CD4-positive, alpha-beta T cell treated with Interleukin-6 at 100 ng/mL for 8 hours (primary cell): ENCODE data around the gene TCAF1.
"Not testable (repeated sequence)": the region's sequence is repeated elsewhere in the genome, so short reads cannot be mapped to it uniquely, and the experiment has no call there.

Experiments used
- DNase-seq: peaks from one replicate; pipeline ENCODE4 v3.0.0-alpha.2; 2020; ENCODE audit warnings: mixed read lengths, low spot score

The TCAF1 gene

GRCh38 chr7:143855443-143855842, 46.5 kb downstream of the TCAF1 start:
- DNase-seq = not testable (repeated sequence)

DNA sequence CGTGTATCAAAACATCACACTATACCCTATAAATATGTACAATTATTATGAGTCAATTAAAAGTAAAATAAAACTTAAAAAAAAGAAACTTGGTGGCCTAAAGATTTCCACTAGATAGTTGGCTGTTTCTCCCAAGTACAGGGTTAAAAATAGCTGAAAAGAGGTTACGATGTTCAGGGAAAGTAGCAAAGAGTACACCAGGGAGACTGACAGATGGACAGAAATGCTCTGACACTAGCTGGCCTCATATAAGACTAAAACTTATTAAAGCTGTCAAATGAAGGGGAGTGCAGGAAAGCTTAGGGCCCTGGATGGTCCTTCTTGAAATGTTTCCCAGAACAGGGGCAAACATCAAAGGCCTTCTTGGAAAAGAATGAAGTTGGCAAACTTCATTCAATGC, 51.3 kb downstream of the TCAF1 start:
- DNase-seq = no peak

DNA sequence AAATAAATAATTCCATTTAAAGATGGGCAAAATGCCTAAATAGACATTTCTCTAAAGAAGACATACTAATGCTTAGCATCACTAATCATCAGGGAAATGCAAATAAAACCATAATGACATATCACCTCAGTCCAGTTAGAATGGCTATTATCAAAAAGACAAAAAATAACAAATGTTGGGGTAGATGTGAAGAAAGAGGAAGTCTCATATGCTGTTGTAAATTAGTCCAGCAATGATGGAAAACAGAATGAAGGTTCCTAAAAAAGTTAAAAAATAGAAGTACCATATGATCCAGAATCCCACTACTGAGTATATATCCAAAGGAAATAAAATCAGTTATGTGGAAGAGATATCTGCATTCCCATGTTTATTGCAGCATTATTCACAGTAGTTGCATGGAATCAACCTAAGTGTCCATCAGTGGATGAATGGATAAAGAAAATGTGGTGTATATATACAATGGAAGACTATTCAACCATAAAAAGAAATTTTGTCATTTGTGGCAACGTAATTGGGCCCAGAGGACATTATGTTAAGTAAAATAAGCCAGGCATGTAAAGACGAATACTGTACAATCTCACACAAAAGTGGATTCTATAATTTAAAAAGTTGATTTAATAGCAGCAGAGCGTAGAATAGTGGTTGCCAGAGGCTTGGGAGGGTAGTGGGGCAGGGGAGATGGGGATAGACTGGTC, 52.0 kb downstream of the TCAF1 start:
- DNase-seq = no peak

DNA sequence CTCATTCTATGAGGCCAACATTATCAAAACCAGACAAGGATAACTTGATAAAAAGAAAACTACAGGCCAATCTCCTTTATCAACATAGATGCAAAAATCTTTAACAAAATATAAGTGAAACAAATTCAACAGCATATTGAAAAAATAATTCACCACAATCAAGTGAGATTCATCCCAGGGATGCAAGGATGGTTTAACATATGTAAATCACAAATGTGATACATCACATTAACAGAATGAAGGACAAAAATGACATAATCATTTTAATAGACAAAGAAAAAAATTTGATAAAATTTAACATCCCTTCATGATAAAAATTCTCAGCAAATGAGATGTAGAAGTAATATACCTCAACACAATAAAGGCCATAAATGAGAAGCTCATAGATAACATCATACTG, 53.8 kb downstream of the TCAF1 start:
- DNase-seq = no peak

DNA sequence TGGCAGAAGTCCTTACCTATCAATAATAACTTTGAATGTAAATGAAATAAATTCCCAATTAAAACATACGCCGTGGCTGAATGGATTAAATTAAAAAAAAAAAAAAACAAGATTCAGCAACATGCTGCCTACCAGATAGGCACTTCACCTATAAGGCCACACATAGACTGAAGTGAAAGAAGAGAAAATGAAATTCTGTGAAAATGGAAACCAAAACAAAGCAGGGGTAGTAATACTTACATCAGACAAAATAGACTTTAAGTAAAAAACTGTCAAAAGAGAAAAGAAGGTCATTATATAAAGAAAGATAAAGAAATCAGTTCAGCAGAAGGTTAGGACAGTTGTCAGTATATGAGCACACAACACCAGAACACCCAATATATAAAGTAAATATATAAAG, 55.3 kb downstream of the TCAF1 start:
- DNase-seq = no peak

DNA sequence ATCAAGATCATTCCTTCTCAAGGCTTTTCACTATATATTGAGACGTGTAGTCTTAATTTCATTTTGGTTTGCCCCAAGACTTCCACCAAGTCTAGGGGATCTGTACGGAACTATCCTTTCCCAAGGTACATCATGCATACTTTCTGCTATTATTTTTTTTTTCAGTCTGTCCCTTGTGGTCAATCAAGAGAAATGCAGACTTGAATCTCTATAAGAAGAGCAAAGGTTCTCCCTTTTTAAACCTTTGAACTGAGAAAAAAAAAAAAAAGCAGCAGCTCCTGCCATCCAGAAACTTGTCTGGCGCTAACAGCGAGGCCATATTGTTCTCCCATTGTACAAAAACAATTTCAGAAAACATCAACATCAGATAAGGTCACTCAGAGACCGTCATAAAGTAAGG, 60.3 kb downstream of the TCAF1 start:
- DNase-seq = not testable (repeated sequence)

DNA sequence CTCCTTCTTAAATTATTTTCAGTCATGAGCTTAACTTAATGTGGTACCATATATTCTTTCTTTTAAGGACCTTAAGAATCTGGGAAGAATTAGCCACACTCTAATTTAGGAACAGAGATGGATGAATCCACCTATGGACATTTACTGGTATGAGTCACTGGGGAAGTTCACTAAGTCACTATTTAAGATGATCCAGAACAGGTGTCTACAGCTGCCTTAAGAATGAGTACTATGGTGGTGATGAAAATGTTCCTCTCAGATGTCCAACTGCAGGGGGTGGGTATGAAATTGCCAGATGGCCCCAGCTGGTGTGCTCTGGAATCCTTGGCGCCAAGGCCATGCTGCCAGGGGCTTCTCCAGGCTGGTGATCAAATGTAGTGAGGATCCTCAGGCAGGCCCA, 61.9 kb downstream of the TCAF1 start:
- not testable (repeated sequence) for DNase-seq

DNA sequence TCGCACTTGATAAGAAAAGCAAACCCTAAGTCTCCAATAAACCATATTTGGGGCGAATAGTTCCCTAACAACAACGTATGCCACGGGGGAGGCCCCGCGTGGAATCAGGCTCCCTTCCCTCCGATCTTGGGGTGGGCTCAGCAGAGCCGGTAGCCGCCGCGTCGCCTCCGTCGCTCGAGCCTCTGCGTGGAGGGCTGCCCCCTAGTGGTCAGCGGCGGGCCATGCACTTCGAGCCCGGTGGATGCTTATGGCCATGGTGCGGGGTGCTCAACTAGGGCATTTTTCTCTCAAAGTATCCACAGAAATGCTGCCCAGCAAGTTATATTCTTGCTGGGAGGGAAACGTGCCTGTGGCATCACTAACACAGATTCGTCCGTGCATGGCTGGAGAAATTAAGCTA, 64.8 kb downstream of the TCAF1 start:
- DNase-seq = not testable (repeated sequence)

DNA sequence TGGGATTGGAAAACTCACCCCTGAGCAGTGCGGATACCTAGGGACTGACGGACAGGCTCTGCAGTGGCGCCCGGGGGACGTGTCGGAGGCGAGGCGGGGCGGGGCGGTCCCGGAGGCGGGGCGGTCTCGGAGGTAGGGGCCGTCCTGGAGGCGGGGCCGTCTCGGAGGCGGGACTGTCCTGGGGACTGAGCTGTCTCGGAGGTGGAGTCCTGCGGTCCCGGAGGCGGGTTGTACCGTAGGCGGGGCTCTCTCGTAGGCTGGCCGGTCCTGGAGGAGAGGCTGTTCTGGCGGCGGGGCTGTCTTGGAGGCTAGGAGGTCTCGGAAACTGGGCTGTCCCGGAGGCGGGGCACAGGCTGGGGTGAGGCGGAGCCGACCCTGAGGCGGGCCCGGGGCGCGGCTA, 65.4 kb downstream of the TCAF1 start:
- not testable (repeated sequence) for DNase-seq

DNA sequence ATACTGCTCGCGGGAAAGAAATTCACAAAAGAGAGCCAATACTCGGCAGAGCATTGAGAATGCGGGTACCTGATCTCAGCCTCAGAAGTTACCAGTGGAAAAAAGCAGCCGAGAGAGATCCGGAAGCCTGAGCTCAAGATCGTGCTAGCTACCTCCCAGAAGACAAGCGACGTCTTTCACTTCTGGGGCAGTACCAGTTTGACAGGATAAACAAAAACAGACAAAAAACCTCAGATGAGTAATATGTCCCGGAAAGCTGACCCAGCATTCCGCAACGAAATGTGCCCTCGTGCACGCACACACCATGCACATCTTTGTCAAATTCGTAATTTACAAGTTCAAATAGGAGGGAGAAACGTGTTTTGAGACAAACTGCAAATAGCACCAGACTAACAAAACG, 65.9 kb downstream of the TCAF1 start:
- not testable (repeated sequence) for DNase-seq

DNA sequence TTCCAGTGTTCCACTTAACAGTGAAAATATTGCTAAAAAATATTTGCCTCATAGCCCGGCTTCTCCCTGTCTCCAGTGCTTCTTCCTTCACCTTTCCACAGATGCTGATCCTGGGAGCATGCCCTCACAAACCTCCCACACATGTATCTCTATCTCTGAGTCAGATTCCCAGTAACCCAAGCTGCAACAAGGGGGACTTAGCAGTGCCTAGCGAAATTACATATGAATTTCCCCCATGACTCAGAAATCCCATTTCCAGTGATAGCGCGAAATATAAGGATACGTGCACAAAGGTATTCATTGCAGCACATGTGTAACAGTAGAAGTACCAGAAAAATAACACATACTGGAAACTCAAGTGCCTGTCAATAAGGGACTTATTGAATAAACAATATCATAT, 75.4 kb downstream of the TCAF1 start:
- DNase-seq = not testable (repeated sequence)

DNA sequence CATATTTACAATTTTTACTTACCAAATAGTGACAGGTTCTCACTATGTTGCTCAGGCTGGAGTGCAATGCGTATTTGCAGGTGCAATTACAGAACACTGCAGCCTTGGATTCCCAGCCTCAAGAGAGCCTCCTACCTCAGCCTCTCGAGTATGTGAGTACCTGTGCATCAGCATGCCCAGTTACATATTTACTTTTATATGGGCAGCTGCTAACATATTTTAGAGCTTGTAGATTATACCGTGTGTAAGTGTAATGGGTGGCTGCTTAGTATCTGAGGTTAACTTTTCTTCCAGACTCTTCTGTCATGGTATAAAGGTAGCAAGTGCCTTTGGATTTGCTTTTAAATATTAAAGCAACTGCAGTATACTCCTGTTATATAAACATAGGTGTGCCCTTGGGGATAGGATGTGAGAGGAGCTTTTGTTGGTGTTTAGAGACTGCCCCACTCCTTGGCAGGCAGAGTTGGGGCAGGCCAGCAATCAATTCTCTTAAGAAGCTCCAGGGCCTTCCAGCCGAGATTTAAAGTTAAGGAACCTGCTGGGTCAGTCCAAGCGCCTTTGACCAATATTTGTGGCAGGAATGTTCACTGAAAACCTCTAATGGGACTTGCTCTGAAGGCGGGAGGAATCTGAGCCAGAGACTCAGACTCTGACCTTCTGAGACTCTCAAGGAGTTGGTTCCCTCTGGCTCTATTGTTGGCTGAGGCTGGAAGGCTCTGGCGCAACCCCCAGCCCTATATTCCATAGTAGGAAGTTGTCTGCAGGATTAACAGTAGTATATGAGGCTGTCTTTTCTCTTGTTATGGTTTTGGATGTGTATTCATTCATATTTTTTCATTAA, 77.5 kb downstream of the TCAF1 start:
- DNase-seq = not testable (repeated sequence)

DNA sequence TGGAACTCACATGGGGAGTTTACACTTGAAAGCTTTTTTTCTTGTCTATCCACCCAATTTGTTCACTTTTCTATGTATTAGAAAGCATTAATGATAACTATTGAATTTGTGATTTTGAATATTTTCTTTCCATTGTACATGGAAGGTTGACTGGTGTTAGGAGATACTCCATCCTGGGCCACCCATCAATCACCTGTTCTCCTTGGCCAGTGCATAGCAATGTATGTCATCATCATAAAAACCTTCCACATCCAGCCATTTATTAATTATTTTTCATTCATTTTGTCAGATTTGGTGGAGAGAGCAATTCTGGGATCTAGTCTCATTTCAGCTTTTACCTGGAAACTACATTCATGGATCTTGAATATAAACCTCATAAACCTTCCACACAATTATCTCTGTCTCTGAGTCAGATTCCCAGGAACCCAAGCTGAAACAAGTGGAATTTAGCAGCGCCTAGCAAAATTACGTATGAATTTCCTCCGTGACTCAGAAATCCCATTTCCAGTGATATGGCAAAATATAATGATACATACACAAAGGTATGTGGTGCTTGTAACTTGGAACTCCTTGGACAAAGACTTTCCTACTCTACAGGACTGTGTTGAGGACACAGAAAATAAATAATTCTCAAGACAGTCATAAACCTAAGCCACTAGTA, 78.2 kb downstream of the TCAF1 start:
- not testable (repeated sequence) for DNase-seq

- DNase-seq = not testable (repeated sequence)
Measured at GRCh38 chr7:143821392-143822277, 80.3 kb downstream of the TCAF1 start.

- DNase-seq = not testable (repeated sequence)
Measured at GRCh38 chr7:143817873-143818272, 84.1 kb downstream of the TCAF1 start.

GRCh38 chr7:143816471-143817133, 85.4 kb downstream of the TCAF1 start:
- not testable (repeated sequence) for DNase-seq

- not testable (repeated sequence) for DNase-seq
Measured at GRCh38 chr7:143810639-143811038, 91.3 kb downstream of the TCAF1 start.

GRCh38 chr7:143806664-143807071, 95.3 kb downstream of the TCAF1 start:
- not testable (repeated sequence) for DNase-seq
